ENCODE results near the gene CEP164. TPM values are rescaled to one million over a fixed set of nuclear protein-coding genes. Genes with fewer than 3 reads are reported as not detected.
"Not testable (repeated sequence)": the region's sequence is repeated elsewhere in the genome, so short reads cannot be mapped to it uniquely, and the experiment has no call there.

Gene CEP164
- total RNA-seq, 1 donor from 2014 or later = 24.1 TPM

DNA sequence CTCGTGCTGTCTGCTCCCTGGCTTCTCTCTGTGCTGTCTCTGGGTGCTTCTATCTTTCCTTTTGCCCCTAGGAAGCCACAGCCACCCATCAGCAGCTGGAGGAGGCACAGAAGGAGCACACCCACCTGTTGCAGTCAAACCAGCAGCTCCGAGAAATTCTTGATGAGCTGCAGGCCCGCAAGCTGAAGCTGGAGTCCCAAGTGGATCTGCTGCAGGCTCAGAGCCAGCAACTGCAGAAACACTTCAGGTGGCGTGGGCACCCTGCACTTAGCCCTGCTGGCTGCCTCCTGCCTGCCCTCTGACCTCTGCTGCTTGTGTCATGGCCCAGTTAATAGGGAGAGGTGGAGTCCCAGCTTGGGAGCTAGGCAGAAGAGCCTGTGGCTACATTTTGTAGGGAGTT, 67.8 kb downstream of the CEP164 start:
- no peak for DNase-seq (ENCODE audit: low read depth)

DNA sequence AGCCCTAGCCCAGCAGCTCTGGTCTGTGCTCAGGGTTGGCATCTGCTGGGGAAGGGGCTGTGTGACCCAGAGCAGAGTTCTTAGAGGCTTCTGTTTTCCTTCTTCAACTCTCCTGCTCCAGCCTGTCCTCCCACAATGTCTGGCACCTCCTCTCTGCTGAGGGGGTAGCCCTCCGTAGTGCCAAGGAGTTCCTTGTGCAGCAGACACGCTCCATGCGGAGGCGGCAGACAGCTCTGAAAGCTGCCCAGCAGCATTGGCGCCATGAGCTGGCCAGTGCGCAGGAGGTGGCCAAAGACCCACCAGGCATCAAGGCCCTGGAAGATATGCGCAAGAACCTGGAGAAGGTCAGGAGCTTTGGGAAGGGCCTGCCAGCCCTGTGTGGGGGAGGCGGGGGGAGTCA, 69.3 kb downstream of the CEP164 start:
- DNase-seq (ENCODE audit: low read depth) = no peak

DNA sequence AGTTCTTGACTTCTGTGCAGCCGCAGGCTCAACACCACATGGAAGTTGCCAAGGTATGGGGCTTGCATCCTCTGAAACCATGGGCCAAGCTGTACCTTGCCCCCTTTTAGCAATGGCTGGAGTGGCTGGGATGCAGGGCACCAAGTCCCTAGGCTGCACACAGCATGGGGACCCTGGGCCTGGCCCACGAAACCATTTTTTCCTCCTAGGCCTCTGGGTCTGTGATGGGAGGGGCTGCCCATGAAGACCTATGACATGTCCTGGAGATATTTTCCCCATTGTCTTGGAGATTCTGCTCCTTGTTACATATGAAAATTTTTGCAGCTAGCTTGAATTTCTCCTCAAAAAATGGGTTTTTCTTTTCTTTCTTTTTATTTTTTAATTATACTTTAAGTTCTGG, 71.0 kb downstream of the CEP164 start:
- DNase-seq (ENCODE audit: low read depth) = not testable (repeated sequence)

DNA sequence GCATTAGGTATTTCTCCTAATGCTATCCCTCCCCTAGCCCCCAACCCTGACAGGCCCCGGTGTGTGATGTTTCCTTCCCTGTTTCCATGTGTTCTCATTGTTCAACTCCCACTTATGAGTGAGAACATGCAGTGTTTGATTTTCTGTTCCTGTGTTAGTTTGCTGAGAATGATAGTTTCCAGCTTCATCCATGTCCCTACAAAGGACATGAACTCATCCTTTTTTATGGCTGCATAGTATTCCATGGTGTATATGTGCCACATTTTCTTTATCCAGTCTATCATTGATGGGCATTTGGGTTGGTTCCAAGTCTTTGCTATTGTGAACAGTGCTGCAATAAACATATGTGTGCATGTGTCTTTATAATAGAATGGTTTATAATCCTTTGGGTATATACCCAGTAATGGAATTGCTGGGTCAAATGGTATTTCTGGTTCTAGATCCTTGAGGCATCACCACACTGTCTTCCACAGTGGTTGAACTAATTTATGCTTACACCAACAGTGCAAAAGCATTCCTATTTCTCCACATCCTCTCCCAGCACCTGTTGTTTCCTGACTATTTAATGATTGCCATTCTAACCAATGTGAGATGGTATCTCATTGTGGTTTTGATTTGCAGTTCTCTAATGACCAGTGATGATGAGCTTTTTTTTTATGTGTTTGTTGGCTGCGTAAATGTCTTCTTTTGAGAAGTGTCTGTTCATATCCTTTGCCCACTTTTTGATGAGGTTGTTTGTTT, 71.6 kb downstream of the CEP164 start:
- DNase-seq (ENCODE audit: low read depth) = not testable (repeated sequence)

DNA sequence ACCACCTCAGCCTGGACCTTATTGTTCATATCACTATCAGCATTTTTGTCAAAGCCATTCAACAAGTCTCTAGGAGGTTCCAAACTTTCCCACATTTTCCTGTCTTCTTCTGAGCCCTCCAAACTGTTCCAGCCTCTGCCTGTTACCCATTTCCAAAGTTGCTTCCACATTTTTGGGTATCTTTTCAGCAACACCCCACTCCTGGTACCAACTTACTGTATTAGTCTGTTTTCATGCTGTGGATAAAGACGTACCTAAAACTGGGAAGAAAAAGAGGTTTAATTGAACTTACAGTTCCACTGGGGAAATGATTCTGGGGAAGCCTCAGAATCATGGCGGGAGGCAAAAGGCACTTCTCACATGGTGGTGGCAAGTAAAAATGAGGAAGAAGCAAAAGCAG, 78.2 kb downstream of the CEP164 start:
- not testable (repeated sequence) for DNase-seq (ENCODE audit: low read depth)

DNA sequence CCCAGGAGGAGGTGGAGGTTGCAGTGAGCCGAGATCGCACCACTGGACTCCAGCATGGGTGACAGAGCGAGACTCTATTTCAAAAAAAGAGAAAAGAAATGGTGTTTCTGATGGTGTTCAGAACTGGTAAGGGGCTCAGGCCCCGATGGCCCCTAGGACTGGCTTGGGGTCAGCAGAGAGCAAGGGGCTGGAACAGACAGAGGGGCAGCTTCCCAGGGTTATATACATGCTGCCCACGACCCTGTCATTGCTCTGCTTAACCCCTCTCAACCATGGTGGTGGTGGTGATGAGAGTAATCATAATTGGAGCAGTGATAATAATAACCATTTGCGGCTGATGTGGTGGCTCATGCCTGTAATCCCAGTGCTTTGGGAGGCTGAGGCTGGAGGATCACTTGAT, 79.4 kb downstream of the CEP164 start:
- DNase-seq (ENCODE audit: low read depth) = no peak

DNA sequence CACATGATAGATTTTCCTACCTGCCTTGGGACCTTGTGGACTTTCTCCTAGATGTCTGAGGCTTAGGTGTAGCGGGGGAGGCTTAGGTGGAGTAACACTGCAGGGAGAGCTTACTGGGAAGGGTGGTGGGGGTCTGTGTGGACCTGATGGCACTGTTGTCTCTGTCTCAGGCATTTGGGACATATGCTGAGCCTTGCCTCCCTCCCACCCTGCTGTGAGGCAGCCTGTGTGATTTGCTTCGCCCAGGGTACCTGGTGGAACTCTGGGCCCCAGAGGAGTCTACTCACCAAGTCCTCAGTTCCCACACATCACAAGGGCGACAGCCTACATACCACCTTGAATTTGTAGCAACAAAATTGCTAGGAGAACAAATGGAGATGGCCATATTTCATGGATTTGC, 80.7 kb downstream of the CEP164 start:
- no peak for DNase-seq (ENCODE audit: low read depth)

DNA sequence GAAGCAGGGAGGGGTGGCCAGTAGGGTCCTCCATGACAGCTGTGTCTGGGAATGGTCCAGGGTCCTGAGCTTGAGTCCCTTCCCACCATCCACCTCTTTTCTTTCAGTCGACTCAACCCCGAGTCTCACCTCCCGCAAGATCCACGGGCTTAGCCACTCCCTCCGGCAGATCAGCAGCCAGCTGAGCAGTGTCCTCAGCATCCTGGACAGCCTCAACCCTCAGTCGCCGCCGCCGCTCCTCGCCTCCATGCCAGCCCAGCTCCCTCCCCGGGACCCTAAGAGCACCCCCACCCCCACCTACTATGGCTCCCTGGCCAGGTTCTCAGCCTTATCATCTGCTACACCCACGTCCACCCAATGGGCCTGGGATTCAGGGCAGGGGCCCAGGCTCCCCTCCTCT, 81.9 kb downstream of the CEP164 start:
- no peak for DNase-seq (ENCODE audit: low read depth)

DNA sequence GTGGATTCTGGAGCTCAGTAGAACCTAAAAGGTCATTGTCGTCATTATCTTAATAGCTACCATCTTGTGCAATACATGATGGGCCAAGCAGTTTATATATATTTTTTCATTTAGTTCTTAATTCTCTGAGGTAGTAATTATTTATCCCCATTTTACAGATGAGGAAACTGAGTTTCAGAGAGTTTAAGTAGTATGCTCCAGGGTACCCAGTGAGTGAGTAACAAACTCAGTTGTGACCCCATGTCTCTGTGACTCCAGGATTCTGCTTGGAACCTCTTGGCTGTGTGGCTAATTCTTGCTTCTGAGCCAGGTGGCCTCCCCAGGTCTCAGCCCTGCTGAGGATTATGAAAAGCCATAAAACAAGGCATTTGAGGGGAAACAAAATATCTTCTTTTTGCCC, 82.6 kb downstream of the CEP164 start:
- DNase-seq (ENCODE audit: low read depth) = no peak

DNA sequence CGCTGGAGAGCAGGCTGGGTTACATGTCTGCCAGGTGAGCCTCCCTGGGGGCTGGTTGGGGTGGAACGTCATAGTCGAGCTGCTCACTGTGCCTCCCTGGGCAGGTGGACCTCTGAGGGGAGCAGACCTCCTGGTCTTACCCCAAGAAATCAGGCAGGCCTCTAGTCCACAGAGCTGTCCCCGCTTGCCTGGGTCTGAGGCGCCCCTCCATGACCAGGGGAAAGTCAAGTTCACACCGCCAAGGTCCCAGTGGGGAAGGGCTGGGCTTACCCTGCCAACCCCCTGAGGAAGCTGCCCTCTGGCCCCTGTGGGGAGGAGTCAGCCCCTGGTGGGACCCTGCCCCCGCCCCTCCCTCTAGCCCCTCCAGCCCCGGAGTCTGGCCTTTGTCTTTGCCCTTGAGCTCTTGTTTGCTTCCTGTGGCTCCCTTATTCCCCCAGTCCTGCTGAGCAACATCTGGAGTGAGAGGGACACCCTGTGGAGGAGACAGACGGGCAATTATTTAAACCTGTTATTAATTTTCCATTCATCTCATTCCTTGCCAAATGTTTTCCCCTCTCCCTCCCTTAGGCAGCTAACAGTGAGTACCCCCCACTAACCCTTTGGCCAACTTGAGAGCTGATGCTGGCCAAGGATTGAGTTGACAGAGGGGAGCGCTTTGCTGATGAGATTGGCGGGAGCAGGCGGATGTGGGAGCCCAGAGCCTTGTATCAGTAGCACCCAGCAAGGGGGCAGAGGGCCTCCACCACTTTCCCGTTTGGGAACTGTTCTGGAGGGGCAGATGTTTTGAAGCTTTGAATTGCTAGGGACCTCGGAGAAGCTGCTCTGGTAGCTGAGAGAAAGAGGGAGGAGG, 83.4 kb downstream of the CEP164 start:
- no peak for DNase-seq (ENCODE audit: low read depth)

DNA sequence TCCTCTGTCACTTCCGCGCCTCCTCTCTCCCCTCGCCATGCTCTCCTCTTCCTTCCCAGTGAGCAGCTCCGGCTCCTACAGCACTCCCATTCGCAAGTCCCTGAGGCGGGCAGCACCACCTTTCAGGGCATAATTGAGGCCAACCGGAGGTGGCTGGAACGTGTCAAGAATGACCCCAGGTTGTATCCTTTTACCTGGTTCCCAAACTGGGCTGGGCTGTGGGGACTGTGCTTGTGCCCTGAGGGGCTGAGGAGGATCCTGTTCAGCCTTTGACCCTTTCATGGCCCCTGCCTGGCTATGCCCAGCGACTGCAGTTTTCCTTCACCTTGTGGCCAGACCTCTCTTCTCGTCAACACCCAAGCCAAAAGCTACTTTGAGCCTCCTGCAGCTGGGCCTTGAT, 84.1 kb downstream of the CEP164 start:
- no peak for DNase-seq (ENCODE audit: low read depth)

DNA sequence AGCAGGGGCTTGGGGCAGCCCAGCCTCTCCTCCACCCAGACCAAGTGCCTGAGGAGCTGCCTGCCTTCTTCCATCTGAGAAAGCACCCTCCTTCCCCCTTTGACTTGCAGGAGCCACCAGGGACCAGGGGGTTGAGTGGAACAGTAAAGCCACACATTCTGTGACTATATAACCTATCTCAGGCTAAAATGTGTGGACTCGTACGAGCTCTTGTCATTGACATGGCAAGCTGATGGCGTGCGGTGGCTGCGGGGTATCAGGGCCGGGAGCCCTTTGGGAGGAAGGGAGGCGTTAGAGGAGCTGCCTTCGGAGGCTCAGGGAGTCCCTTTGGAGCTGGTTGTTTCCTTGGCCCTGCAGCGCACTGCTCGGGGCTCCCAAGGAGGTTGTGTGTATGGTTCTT, 84.5 kb downstream of the CEP164 start:
- DNase-seq (ENCODE audit: low read depth) = no peak

DNA sequence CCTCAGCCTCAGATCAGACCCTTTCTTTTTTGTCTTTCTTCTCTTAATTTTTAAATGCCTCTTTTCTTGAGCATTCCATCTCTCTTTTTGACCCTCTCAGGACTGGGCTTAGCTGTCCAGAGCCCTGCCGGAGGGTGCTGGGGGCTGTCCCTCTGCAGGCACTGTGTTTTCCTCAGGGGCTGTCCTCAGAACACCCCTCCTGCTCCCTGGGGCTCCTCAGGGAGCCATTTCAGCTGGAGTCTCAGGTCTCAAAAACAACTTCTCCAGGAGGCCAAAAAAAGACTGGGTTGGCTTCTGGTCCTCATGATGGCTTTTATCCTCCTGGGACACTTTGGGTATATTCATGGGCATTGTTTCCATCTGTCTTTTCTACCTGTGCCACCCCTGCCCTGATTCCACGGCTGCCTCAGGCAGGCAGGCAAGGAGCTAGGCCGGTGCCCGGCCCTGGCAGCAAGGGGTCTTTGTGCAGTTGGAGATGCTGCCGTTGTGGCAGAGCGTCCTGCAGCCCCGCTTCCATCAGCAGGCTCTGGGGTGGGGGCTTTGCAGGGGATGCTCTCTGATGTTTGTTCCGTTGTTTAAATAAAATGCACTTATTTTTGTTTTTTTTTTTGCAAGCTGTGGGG, 85.1 kb downstream of the CEP164 start:
- no peak for DNase-seq (ENCODE audit: low read depth)

DNA sequence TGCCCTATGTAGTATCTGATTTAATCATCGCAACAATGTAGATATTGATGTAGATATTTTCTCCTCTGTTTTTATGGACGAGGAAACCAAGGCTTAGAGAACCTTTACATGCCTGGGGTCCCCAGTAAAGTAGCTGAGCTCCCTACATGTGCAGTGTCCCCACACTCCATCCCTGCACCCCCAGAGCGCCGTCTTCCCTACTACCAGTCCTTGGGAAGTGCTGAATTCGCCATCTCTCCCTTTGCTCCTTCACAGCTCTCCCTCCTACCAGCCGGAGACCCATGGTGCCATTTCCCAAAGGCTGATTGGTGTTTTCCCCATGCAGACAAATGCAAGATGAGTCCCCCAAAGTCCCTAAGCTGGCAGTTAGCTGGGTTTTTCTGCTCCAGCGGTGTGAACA, 86.0 kb downstream of the CEP164 start:
- no peak for DNase-seq (ENCODE audit: low read depth)

DNA sequence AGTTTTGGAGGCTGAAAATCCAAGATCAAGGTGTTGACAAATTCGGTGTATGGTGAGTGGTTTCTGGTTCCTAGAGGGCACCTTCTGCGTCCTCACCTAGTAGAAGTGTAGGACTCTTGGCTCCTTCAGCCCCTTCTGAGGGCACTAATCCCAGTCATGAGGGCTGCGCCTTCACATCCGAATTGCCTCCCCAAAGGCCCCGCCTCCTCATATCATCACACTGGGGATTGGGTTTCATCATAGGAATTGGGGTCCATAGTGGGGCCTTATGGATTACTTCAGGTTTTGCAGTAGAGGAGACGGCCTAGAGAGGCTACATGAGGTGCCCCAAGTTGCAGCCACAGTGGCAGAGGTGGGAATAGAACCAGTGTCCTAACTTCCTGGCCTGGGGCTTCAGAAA, 87.1 kb downstream of the CEP164 start:
- DNase-seq (ENCODE audit: low read depth) = no peak

DNA sequence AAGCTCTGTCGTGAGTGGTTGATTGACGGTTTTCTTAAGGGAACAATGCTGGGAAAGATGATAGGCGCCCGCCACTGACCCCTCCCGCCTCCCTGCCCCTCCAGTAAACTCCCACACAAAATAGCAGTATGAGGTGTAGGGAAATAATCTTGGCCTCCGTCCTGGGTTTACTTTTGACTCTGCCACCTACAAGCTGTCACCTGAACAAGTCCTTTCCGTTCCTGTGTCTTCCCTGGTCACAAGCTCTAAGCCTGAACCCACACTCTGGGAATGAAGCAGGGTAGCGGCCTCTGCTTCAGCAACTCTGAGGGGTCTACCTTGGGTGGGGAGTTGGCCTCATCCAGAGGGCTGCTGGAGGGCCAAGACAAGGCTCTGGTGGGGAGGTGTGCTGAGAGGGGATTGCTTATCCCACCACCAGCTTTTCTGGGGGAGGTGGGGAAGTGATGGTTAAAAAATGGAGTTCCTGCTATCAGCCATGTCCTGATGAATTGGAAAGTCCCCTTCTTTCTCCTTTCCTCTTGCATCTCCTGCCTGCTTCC, 87.8 kb downstream of the CEP164 start:
- DNase-seq (ENCODE audit: low read depth) = no peak

DNA sequence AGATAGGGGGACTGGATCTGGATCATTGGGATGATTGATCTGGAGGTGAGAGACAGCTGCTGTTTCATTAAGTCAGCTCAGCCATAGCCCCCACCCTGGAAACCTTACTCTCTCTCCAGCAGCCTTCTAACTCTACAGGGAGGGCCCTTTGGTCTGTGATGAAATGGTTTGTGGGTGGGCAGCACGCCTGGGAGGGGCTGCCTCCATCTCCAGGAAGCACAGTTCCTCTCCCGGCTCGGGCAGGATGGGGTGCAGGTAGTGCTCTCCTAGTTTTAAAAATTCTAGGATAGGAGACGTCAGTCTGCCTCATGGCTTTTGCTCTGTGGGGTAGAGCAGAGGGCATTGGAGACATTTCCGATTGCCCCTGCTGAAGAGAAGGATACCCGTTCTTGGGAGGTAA, 89.7 kb downstream of the CEP164 start:
- DNase-seq (ENCODE audit: low read depth) = no peak

DNA sequence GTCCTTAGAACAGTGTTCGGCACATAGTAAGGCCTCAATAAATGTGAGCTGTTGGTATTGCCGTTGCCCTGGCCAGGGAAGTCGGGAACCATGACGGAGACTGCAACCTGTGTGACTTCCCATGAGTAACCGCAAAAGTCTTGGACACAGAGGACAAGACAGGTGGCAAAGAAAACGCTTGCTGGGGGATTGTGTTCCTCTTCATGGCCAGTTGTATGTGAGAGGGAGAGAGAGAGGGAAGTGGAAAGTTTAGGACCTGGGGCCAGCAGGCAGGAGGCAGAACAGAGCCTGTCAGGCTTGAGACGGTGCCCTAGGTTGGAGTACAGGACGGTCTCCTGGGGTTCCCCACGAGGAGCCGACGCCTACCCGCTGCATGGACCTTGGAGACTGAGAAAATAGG, 90.2 kb downstream of the CEP164 start:
- no peak for DNase-seq (ENCODE audit: low read depth)

DNA sequence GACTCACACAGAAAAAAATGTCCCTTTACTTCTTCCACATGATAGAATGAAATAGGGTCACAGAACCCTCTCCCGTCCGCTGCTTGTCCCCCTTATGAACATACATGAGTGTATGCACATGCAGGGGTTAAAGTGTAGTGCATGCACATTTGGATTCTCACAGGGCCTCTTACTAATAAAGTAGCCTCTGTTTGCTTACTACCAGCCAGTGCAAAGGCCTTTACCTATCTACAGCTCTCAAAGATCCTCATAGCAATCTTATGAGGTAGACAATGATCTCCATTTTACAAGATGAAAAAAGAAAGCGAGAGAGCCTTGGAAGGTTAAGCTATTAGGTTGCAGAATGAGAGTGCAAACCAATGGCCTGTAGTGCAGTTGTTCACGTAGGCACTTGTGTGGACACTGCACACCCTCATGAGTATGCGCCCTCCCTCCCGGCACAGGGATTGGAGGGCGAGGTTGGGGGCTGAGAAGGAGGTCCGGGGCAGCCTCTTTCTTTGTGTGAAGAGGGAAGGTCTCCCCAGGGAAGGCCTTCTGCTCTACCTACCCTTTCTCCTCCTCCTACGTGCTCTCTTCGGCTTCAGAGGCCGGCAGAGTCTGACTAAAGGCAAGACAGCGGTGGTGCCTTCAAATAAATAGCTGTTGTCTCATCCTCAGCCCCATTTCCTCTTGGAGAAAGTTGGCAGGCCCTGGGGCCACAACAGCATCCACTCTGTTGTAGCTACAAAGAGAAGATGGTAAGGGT, 91.3 kb downstream of the CEP164 start:
- no peak for DNase-seq (ENCODE audit: low read depth)

DNA sequence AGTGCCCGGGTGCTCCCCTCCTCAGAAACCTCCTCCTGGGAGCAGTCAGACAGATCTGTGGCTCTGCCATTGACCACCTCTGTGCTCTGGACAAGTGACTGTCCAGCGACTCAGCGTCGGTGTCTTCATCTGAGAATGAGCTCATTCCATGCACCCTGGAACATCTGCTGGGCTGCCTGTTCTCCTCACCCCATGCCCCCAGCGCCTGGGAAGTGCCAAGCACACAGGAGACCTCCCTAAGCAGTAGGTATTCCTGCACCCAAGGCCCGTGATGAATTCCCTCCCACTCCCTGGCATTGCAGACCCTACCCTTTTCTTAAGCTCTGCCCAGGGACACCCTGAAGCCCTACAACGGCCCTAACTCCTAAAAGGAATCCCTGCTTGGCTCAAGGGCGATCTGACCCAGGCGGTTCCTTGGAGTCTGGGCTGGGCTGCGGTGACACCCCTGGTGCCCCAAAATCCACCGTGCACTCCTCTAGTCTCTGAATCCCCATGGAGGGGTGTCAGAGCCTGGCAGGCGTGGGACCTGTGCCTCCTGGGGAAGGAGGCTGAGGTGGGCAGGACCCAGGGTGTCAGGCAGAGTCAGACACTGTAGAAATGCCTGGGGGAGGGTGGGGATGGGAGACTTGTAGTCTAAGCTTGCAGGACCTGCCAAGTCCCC, 92.0 kb downstream of the CEP164 start:
- DNase-seq (ENCODE audit: low read depth) = no peak

DNA sequence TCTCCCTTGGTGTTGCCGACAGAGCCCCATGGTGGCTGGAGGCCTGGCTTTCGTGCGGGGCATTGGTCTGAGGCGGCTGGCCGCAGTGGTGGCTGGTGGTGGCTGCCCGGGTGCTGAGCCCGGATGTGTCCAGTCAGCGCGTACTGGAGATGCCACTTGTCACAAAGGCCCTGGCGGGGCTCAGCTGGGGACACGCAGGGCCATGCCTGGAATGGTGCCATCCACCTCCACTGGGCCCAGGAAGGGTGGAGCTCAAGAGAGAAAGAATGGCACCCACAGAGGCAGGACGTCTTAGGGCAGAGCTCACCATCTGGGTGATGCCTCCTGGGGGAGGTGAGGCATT, 92.5 kb downstream of the CEP164 start:
- no peak for DNase-seq (ENCODE audit: low read depth)

DNA sequence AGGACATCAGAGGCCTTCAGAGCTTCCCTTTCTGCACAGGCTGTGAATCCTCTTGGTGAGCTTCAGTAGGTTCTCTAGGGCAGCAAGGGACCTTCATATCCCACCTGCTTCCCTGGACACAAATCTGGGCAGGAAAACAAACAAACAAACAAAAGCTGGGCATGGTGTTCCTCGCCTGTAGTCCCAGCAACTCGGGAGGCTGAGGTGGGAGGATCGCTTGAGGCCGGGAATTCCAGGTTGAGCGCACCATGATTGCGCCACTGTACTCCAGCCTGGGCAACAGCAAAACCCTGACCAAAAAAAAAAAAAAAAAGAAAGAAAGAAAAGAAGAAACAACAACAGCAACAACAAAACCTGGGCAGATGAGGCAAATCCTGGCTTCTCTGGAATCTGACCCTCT, 92.9 kb downstream of the CEP164 start:
- no peak for DNase-seq (ENCODE audit: low read depth)
